Thyroid gland (tissue), 4 donors: ENCODE results near the gene DMD. TPM values are rescaled to one million over a fixed set of nuclear protein-coding genes. Genes with fewer than 3 reads are reported as not detected.

Experiments used
- DNase-seq, 2 donors: peaks; one replicate each; pipeline ENCODE4 v3.0.0-alpha.2; 2019
- H3K27ac ChIP-seq, 3 donors: fragments of 200-600 bp; sonication (generic); 1 replicate in 2 of 3; 2 replicates in 1 of 3; pipeline ENCODE4 v1.5.1; 2016 to 2019; ENCODE audit warnings: mild to moderate bottlenecking in 1 of 3, moderate library complexity in 1 of 3
- H3K27me3 ChIP-seq: fragments of 200-600 bp; sonication (generic); one replicate; pipeline ENCODE4 v1.5.1; 2019
- H3K36me3 ChIP-seq, 2 donors: fragments of 200-600 bp; sonication (generic); one replicate each; pipeline ENCODE4 v1.5.1; 2016 to 2019
- H3K4me1 ChIP-seq, 2 donors: fragments of 200-600 bp; sonication (generic); one replicate each; pipeline ENCODE4 v1.5.1; 2017 to 2019
- H3K4me3 ChIP-seq, 3 donors: fragments of 200-600 bp; sonication (generic); replicated peaks in 1 of 3; 1 replicate in 2 of 3; 2 replicates in 1 of 3; pipeline ENCODE4 v1.5.1; 2016; ENCODE audit warnings: mild to moderate bottlenecking in 1 of 3
- H3K9me3 ChIP-seq: fragments of 200-600 bp; sonication (generic); one replicate; pipeline ENCODE4 v1.5.1; 2017
- POLR2A ChIP-seq, 2 donors: fragments of 450-650 bp; IDR thresholded peaks; one replicate each; pipeline ENCODE4 v1.6.1; 2017; ENCODE audit warnings: antibody characterized with exemption in 2 of 2, mild to moderate bottlenecking in 2 of 2, moderate library complexity in 1 of 2
- WGBS, 2 donors: methylation state at CpG; one replicate each; pipeline ENCODE4 v1.1.5; 2017; 5-methylcytosine and 5-hydroxymethylcytosine counted together
- intact Hi-C: fragments of 100-400 bp; cut with DNase I; formaldehyde crosslinking; loops from one replicate; pipeline ENCODE4 v1.15.1; 2023
- total RNA-seq, 4 donors: library from RNA; depleted of rRNA; stranded (reverse); fragments of >200 nt; gene quantifications; one replicate each; pipeline ENCODE4 v1.2.3, GENCODE V29; 2016
- TF ChIP-seq, protein P1 (sequence below), 6 experiments: fragments of 200-600 bp in 3 of 6; fragments of 450-650 bp in 3 of 6; sonication (generic) in 3 of 6; IDR thresholded peaks; one replicate each; pipeline ENCODE4 v1.5.1; 2016 to 2019; ENCODE audit warnings: antibody characterized with exemption in 6 of 6, mild to moderate bottlenecking in 2 of 6, inconsistent platforms in 1 of 6, moderate library complexity in 1 of 6

Gene DMD
- total RNA-seq, 4 donors from 2014 or later = 16.5 to 24.0 (median 21.7) TPM

DNA sequence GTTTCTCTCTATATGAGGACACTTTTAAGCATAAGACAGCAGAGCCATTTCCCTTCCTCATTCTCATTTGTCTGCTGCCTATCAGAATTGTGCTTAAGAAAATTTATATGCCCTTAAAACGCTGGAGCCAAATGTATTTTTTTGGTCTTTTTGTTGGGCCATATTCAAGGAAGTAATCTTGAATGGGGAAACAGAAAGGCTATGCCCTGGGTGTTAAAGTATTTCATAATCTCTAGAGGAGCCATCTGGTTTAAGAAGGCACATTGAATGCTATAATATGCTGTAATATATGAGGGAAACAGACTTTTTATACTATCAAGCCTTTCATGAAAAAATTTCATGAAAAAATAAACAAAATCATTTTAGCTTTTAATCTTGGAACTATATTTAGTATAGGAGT lies 4.3 kb downstream of the DMD start:
- intact Hi-C loops = no loop called here

DNA sequence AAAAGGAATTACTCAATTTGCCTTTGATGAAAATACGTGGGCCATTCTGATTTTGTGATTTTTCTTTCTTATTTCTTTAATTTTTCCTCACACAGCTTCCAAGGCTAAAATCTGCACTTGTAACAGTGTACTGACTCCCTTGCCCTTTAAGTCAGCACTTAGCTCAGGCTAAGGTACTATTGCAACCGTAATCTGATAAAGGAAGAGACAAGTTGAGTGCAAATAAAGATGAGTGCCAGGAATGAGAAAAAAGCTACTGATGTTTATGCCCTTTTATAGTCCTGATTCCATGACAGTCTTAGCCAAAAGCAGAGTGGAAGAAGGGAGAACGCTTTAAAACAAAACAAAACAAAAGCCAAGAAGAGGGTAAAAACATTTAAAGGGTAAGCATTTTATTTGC lies 6.0 kb downstream of the DMD start:
- Histone ChIP-seq H3K9me3 (no peaks in the 10 kb centered on the region), H3K27me3 (no peaks in the 10 kb centered on the region), H3K4me1 (no peaks in the 10 kb centered on the region), H3K4me3 (no peak overlapping the region), H3K27ac (no peak overlapping the region), H3K36me3 (no peaks in the 10 kb centered on the region)
- DNase-seq = no peak
- 62 to 69% methylated on average over 3 of the region's 3 CpGs for WGBS, 2 donors
- intact Hi-C loops = no loop called here
- TF ChIP-seq, protein P1, sequence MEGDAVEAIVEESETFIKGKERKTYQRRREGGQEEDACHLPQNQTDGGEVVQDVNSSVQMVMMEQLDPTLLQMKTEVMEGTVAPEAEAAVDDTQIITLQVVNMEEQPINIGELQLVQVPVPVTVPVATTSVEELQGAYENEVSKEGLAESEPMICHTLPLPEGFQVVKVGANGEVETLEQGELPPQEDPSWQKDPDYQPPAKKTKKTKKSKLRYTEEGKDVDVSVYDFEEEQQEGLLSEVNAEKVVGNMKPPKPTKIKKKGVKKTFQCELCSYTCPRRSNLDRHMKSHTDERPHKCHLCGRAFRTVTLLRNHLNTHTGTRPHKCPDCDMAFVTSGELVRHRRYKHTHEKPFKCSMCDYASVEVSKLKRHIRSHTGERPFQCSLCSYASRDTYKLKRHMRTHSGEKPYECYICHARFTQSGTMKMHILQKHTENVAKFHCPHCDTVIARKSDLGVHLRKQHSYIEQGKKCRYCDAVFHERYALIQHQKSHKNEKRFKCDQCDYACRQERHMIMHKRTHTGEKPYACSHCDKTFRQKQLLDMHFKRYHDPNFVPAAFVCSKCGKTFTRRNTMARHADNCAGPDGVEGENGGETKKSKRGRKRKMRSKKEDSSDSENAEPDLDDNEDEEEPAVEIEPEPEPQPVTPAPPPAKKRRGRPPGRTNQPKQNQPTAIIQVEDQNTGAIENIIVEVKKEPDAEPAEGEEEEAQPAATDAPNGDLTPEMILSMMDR (IDR thresholded peaks at IDR 0.05) = no peak
- TF ChIP-seq POLR2A (IDR thresholded peaks at IDR 0.05) = no peak

More for the DNA sequence above, 4.3 kb downstream of the DMD start:
- no peaks in the 10 kb centered on the region for H3K4me1 ChIP-seq
- no peak for TF ChIP-seq POLR2A (IDR thresholded peaks at IDR 0.05)
- TF ChIP-seq, protein P1 (IDR thresholded peaks at IDR 0.05) = no peak
- H3K9me3 ChIP-seq = no peaks in the 10 kb centered on the region
- H3K4me3 ChIP-seq = no peak overlapping the region
- no peak for DNase-seq
- no peak overlapping the region for H3K27ac ChIP-seq
- H3K27me3 ChIP-seq = no peaks in the 10 kb centered on the region
- no peaks in the 10 kb centered on the region for H3K36me3 ChIP-seq
- WGBS, 2 donors = 46 to 50% methylated on average over 1 of the region's 1 CpG

DNA sequence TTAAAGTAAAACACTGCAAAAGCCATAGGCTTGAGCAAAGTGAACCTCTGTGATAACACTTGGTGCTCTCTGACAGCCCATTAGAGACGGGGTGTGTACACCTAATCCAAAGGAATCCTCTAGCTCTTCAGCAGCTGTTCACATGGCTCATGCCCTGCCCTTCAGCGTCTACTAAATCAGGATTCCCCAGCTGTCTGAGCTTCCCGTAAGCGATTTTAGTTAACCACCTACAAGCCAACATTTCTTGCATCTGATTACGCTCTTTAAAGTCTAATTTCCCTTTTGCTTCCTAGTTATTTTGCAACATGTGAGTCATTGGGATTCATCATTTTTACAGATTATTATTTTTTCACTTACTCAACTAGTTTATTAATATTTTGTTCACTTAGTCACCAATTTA lies 6.5 kb downstream of the DMD start:
- Histone ChIP-seq H3K4me1 (no peaks in the 10 kb centered on the region), H3K9me3 (no peaks in the 10 kb centered on the region), H3K27me3 (no peaks in the 10 kb centered on the region), H3K36me3 (no peaks in the 10 kb centered on the region), H3K27ac (no peak overlapping the region), H3K4me3 (no peak overlapping the region)
- DNase-seq = no peak
- intact Hi-C loops = no loop called here
- WGBS, 2 donors = 72 to 80% methylated on average over 5 of the region's 5 CpGs
- TF ChIP-seq, protein P1 (IDR thresholded peaks at IDR 0.05) = no peak
- TF ChIP-seq POLR2A (IDR thresholded peaks at IDR 0.05) = no peak

DNA sequence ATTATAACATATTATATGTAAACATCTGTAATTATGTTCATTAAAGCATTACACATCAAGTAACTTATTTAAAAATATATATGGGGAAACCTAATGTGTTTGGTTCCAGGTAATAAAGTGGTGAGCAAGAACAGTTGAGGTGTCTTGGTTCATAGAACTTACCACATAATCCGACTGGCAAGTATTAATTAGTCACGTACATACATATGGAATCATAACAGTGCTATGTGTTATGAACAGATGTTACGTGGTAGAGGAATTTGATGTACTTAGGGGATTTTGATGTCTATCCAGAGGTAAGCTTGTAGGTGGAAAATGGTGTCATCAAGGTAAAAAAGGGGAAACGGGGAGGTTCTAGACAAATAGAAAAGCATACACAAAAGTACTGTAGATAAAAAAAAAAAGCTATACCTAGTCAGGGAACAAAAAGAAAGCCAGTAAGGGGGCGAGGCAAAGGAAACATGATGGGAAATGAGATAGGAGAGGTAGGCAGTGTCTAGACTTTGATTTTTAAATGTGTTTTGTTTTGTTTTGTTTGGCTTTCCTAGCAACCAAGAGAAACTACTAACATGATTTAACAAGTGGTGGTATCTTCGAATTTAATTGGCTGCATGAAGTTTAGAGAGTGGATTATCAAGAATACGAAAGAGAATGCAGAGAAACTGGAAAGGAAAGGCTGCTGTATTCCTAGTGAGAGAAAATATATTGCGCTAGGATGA lies 12.6 kb downstream of the DMD start:
- Histone ChIP-seq H3K9me3 (no peaks in the 10 kb centered on the region), H3K36me3 (no peaks in the 10 kb centered on the region), H3K4me3 (no peak overlapping the region), H3K27ac (no peak overlapping the region), H3K4me1 (no peaks in the 10 kb centered on the region), H3K27me3 (no peaks in the 10 kb centered on the region)
- 72 to 76% methylated on average over 8 of the region's 8 CpGs for WGBS, 2 donors
- no peak for DNase-seq
- intact Hi-C loops = no loop called here
- TF ChIP-seq POLR2A (IDR thresholded peaks at IDR 0.05) = no peak
- TF ChIP-seq, protein P1 (IDR thresholded peaks at IDR 0.05) = no peak

DNA sequence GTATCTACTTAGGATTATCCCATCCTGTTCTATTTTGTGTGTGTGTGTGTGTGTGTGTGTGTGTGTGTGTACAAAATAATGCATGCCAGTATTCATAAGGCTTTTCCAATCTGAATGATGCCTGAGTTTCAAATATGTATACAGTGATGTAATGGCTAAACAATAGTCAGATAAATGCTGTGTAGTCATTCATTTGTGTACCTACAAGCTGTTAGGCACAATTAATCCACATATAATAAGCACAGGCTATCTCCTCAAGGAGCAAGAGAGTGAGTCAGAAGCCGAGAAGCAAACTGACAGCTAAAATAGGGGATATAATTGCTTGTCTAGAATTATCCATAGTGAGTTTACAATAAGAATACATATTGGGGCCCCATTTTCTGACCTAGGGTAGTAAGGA lies 15.7 kb downstream of the DMD start:
- intact Hi-C loops = no loop called here
- TF ChIP-seq POLR2A (IDR thresholded peaks at IDR 0.05) = no peak
- TF ChIP-seq, protein P1 (IDR thresholded peaks at IDR 0.05) = no peak
- Histone ChIP-seq H3K27ac (no peak overlapping the region), H3K4me3 (no peak overlapping the region), H3K4me1 (no peaks in the 10 kb centered on the region), H3K27me3 (no peaks in the 10 kb centered on the region), H3K36me3 (no peaks in the 10 kb centered on the region), H3K9me3 (no peaks in the 10 kb centered on the region)
- DNase-seq = no peak
- WGBS, 2 donors = 85 to 90% methylated on average over 1 of the region's 1 CpG
